Neural cell (in vitro differentiated cells): ENCODE measurements around the gene SHISA3. TPM values are rescaled to one million over a fixed set of nuclear protein-coding genes. Genes with fewer than 3 reads are reported as not detected.

ENCODE experiments used
- H2AFZ ChIP-seq: fragments of 200-600, 300-800 bp; sonication (generic), shearing (Covaris generic); 2 replicates; pipeline ENCODE4 v1.6.0; 2014; ENCODE audit warnings: low read depth, mild to moderate bottlenecking, antibody characterized with exemption, low read length, moderate library complexity
- H3F3A ChIP-seq: fragments of 200-600 bp; shearing (Covaris generic); 2 replicates; pipeline ENCODE4 v1.6.1; 2016; ENCODE audit warnings: mild to moderate bottlenecking, moderate library complexity, mixed read lengths, antibody characterized with exemption, low read length; ENCODE audit not compliant: insufficient read depth, poor library complexity, severe bottlenecking
- H3K27ac ChIP-seq: fragments of 200-600, 300-800 bp; sonication (generic), shearing (Covaris generic); 2 replicates; pipeline ENCODE4 v1.5.1; 2014; ENCODE audit warnings: mild to moderate bottlenecking, low read length, moderate library complexity
- H3K27me3 ChIP-seq: fragments of 300-800, 200-600 bp; sonication (generic), shearing (Covaris generic); 2 replicates; pipeline ENCODE4 v1.6.0; 2014; ENCODE audit warnings: mild to moderate bottlenecking, low read depth, low read length, moderate library complexity; ENCODE audit not compliant: insufficient read depth
- H3K36me3 ChIP-seq: fragments of 300-800, 200-600 bp; sonication (generic), shearing (Covaris generic); 2 replicates; pipeline ENCODE4 v1.5.1; 2014; ENCODE audit warnings: mild to moderate bottlenecking, antibody characterized with exemption, low read length, moderate library complexity; ENCODE audit not compliant: insufficient read depth
- H3K4me2 ChIP-seq: fragments of 300-800, 200-600 bp; sonication (generic), shearing (Covaris generic); 2 replicates; pipeline ENCODE4 v1.6.0; 2014; ENCODE audit warnings: mild to moderate bottlenecking, low read length
- H3K4me3 ChIP-seq: fragments of 300-800, 200-600 bp; sonication (generic), shearing (Covaris generic); 2 replicates; pipeline ENCODE4 v1.5.1; 2014; ENCODE audit warnings: mild to moderate bottlenecking, low read length, moderate library complexity
- H3K79me2 ChIP-seq: fragments of 200-600 bp; shearing (Covaris generic); replicated peaks from 2 replicates; pipeline ENCODE4 v1.6.0; 2014; ENCODE audit warnings: mild to moderate bottlenecking, low read length, moderate library complexity; ENCODE audit not compliant: insufficient read depth
- H3K9ac ChIP-seq: fragments of 300-800, 200-600 bp; sonication (generic), shearing (Covaris generic); 2 replicates; pipeline ENCODE4 v1.6.1; 2016; ENCODE audit warnings: mild to moderate bottlenecking, low read length, mixed read lengths
- H3K9me2 ChIP-seq: fragments of 200-600 bp; shearing (Covaris generic); 2 replicates; pipeline ENCODE4 v1.6.1; 2016; ENCODE audit warnings: mild to moderate bottlenecking, low read length, mixed read lengths; ENCODE audit not compliant: insufficient read depth
- H3K9me3 ChIP-seq: fragments of 200-600, 300-800 bp; sonication (generic), shearing (Covaris generic); 2 replicates; pipeline ENCODE4 v1.6.1; 2016; ENCODE audit warnings: mild to moderate bottlenecking, mixed run types, low read length, moderate library complexity, mixed read lengths
- H4K20me1 ChIP-seq: fragments of 200-600 bp; shearing (Covaris generic); 2 replicates; pipeline ENCODE4 v1.6.1; 2016; ENCODE audit warnings: mild to moderate bottlenecking, mixed run types; ENCODE audit not compliant: insufficient read depth
- EP300 ChIP-seq: fragments of 450-650 bp; conservative IDR thresholded peaks from 2 replicates; pipeline ENCODE4 v1.6.1; 2014; ENCODE audit warnings: antibody characterized with exemption, mild to moderate bottlenecking, moderate library complexity; ENCODE audit not compliant: poor library complexity, severe bottlenecking
- EZH2 ChIP-seq: fragments of 200-600, 300-800 bp; shearing (Covaris generic), sonication (generic); IDR thresholded peaks from 2 replicates; pipeline ENCODE4 v1.6.1; 2014; ENCODE audit warnings: antibody characterized with exemption, low read length, borderline replicate concordance, mild to moderate bottlenecking; ENCODE audit not compliant: insufficient read depth, poor library complexity, severe bottlenecking
- MXI1 ChIP-seq: fragments of 450-650 bp; conservative IDR thresholded peaks from 2 replicates; pipeline ENCODE4 v1.6.1; 2014; ENCODE audit warnings: antibody characterized with exemption, mild to moderate bottlenecking; ENCODE audit not compliant: poor library complexity, severe bottlenecking
- POLR2AphosphoS5 ChIP-seq: IDR thresholded peaks from 2 replicates; pipeline ENCODE4 v1.6.1; 2012
- RAD21 ChIP-seq: fragments of 450-650 bp; conservative IDR thresholded peaks from 2 replicates; pipeline ENCODE4 v1.6.1; 2014; ENCODE audit warnings: antibody characterized with exemption, mild to moderate bottlenecking, moderate library complexity
- SMC3 ChIP-seq: fragments of 450-650 bp; conservative IDR thresholded peaks from 2 replicates; pipeline ENCODE4 v1.6.1; 2014; ENCODE audit warnings: antibody characterized with exemption, mild to moderate bottlenecking, moderate library complexity; ENCODE audit not compliant: poor library complexity
- TAF1 ChIP-seq: IDR thresholded peaks from 2 replicates; pipeline ENCODE4 v1.6.1; 2012; ENCODE audit warnings: low read depth
- polyA plus RNA-seq: library from polyadenylated mRNA; depleted of rRNA; stranded (reverse); fragments of >200 nt; gene quantifications from 2 replicates; pipeline ENCODE4 v1.2.3, GENCODE V29; 2014
- TF ChIP-seq, protein P1 (sequence below): IDR thresholded peaks from 2 replicates; pipeline ENCODE4 v1.6.1; 2012; ENCODE audit warnings: borderline replicate concordance
- TF ChIP-seq, protein P2 (sequence below): fragments of 450-650 bp; IDR thresholded peaks from 2 replicates; pipeline ENCODE4 v1.5.1; 2014; ENCODE audit warnings: antibody characterized with exemption, mild to moderate bottlenecking, moderate library complexity; ENCODE audit not compliant: poor library complexity, severe bottlenecking

SHISA3 gene
- polyA plus RNA-seq, 1 donor from 2014 or later = not detected

DNA sequence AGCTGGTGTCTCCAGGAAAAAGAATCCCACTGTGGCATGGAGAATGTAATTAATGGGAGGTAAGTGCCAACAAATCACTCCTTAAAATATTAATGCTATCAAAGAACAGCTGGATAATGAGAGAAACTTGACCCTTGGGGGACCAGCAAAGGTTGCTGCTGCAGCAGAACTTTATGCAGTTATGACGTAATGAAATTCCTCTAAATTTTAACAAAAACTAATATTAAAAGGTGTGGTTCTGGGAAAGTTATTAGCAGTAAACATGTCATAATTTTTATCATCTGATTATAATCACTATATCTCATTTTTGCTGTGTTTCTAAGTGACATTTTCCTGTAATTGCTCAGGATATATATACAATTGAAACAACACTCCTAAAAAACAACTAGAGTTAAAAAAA is 1.7 kb upstream of the SHISA3 start:
- TF ChIP-seq EZH2 = no peak
- no peak for TF ChIP-seq SMC3
- TF ChIP-seq MXI1 = no peak
- TF ChIP-seq, protein P1, sequence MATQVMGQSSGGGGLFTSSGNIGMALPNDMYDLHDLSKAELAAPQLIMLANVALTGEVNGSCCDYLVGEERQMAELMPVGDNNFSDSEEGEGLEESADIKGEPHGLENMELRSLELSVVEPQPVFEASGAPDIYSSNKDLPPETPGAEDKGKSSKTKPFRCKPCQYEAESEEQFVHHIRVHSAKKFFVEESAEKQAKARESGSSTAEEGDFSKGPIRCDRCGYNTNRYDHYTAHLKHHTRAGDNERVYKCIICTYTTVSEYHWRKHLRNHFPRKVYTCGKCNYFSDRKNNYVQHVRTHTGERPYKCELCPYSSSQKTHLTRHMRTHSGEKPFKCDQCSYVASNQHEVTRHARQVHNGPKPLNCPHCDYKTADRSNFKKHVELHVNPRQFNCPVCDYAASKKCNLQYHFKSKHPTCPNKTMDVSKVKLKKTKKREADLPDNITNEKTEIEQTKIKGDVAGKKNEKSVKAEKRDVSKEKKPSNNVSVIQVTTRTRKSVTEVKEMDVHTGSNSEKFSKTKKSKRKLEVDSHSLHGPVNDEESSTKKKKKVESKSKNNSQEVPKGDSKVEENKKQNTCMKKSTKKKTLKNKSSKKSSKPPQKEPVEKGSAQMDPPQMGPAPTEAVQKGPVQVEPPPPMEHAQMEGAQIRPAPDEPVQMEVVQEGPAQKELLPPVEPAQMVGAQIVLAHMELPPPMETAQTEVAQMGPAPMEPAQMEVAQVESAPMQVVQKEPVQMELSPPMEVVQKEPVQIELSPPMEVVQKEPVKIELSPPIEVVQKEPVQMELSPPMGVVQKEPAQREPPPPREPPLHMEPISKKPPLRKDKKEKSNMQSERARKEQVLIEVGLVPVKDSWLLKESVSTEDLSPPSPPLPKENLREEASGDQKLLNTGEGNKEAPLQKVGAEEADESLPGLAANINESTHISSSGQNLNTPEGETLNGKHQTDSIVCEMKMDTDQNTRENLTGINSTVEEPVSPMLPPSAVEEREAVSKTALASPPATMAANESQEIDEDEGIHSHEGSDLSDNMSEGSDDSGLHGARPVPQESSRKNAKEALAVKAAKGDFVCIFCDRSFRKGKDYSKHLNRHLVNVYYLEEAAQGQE = no peak
- TF ChIP-seq RAD21 = no peak
- TF ChIP-seq, protein P2, sequence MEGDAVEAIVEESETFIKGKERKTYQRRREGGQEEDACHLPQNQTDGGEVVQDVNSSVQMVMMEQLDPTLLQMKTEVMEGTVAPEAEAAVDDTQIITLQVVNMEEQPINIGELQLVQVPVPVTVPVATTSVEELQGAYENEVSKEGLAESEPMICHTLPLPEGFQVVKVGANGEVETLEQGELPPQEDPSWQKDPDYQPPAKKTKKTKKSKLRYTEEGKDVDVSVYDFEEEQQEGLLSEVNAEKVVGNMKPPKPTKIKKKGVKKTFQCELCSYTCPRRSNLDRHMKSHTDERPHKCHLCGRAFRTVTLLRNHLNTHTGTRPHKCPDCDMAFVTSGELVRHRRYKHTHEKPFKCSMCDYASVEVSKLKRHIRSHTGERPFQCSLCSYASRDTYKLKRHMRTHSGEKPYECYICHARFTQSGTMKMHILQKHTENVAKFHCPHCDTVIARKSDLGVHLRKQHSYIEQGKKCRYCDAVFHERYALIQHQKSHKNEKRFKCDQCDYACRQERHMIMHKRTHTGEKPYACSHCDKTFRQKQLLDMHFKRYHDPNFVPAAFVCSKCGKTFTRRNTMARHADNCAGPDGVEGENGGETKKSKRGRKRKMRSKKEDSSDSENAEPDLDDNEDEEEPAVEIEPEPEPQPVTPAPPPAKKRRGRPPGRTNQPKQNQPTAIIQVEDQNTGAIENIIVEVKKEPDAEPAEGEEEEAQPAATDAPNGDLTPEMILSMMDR = no peak
- no peak for TF ChIP-seq EP300
- no peak for TF ChIP-seq TAF1
- no peak for TF ChIP-seq POLR2AphosphoS5
- H3K4me2 ChIP-seq = no peak overlapping the region
- H3K4me3 ChIP-seq = no peak overlapping the region

DNA sequence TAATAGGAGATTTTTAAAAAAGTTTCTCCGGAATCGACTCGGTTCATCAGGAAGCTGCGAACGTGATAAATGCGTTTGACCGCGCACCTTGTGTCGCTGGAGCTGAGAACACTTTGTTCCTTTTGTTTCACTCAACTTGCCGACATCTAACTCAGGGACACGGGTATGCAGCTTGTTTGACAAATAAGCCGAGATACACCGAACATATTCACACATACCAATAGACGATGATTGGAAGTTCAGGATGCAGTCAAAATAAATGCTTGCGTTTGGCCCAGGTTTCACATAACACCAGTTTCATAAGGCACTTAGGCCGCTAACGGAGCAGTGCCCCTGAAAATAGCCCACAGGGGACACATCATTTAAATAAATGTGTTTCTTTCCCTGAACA is 932 bp upstream of the SHISA3 start:
- Histone ChIP-seq H3K9me2 (no peaks in the 10 kb centered on the region), H3K4me3 (peak overlapping the region; percentile 83), H3K9ac (no peak overlapping the region), H2AFZ (no peak overlapping the region), H3K27me3 (peaks cover 69% of the 10 kb centered on the region), H4K20me1 (no peaks in the 10 kb centered on the region), H3K36me3 (no peaks in the 10 kb centered on the region), H3K4me2 (no peak overlapping the region), H3K9me3 (no peaks in the 10 kb centered on the region), H3F3A (no peaks in the 10 kb centered on the region), H3K79me2 (no peaks in the 10 kb centered on the region), H3K27ac (no peak overlapping the region)
- TF ChIP-seq EZH2 (peak; percentile 12), POLR2AphosphoS5 (peak; percentile 31), EP300 (no peak)
- TF ChIP-seq, protein P2 = no peak

More for the DNA sequence above, 1.7 kb upstream of the SHISA3 start:
- Histone ChIP-seq H3K9me3 (no peaks in the 10 kb centered on the region), H3K79me2 (no peaks in the 10 kb centered on the region), H3K36me3 (no peaks in the 10 kb centered on the region), H3K27ac (no peak overlapping the region), H4K20me1 (no peaks in the 10 kb centered on the region), H3K9ac (no peak overlapping the region), H3K27me3 (peaks cover 61% of the 10 kb centered on the region), H3K9me2 (no peaks in the 10 kb centered on the region), H3F3A (no peaks in the 10 kb centered on the region), H2AFZ (no peak overlapping the region)
